Smooth muscle cell (in vitro differentiated cells): ENCODE data around the gene BHMT. TPM values are rescaled to one million over a fixed set of nuclear protein-coding genes. Genes with fewer than 3 reads are reported as not detected.

Experiments
- DNase-seq: peaks from one replicate; lab custom pipeline; 2025; ENCODE audit not compliant: unreplicated experiment; lab: John Stamatoyannopoulos, UW
- H2AFZ ChIP-seq: fragments of 200-600 bp; sonication (generic); 2 replicates; pipeline ENCODE4 v1.6.0; 2016; ENCODE audit warnings: antibody characterized with exemption, low read depth, mild to moderate bottlenecking
- H3F3A ChIP-seq: fragments of 200-600 bp; sonication (generic); 2 replicates; pipeline ENCODE4 v1.6.0; 2017; ENCODE audit warnings: antibody characterized with exemption, low read depth
- H3K27ac ChIP-seq: fragments of 200-600 bp; sonication (generic); 2 replicates; pipeline ENCODE4 v1.5.1; 2016; ENCODE audit warnings: low read depth, mild to moderate bottlenecking
- H3K27me3 ChIP-seq: fragments of 200-600 bp; sonication (generic); 2 replicates; pipeline ENCODE4 v1.6.1; 2016; ENCODE audit warnings: low read depth, mild to moderate bottlenecking
- H3K36me3 ChIP-seq: fragments of 200-600 bp; sonication (generic); 2 replicates; pipeline ENCODE4 v1.5.1; 2016; ENCODE audit warnings: low read depth
- H3K4me1 ChIP-seq: fragments of 200-600 bp; sonication (generic); 2 replicates; pipeline ENCODE4 v1.5.1; 2016; ENCODE audit warnings: low read depth
- H3K4me2 ChIP-seq: fragments of 200-600 bp; sonication (generic); 2 replicates; pipeline ENCODE4 v1.6.0; 2016; ENCODE audit warnings: mild to moderate bottlenecking
- H3K4me3 ChIP-seq: fragments of 200-600 bp; sonication (generic); 2 replicates; pipeline ENCODE4 v1.5.1; 2016; ENCODE audit warnings: mild to moderate bottlenecking
- H3K79me2 ChIP-seq: fragments of 200-600 bp; sonication (generic); 2 replicates; pipeline ENCODE4 v1.6.0; 2016; ENCODE audit warnings: low read depth, mild to moderate bottlenecking
- H3K9ac ChIP-seq: fragments of 200-600 bp; sonication (generic); 2 replicates; pipeline ENCODE4 v1.6.0; 2016; ENCODE audit warnings: low read depth
- H3K9me3 ChIP-seq: fragments of 200-600 bp; sonication (generic); replicated peaks from 2 replicates; pipeline ENCODE4 v1.5.1; 2016; ENCODE audit warnings: low read depth
- H4K20me1 ChIP-seq: fragments of 200-600 bp; sonication (generic); 2 replicates; pipeline ENCODE4 v1.6.0; 2016; ENCODE audit warnings: low read depth
- CTCF ChIP-seq: fragments of 200-600 bp; sonication (generic); IDR thresholded peaks from 2 replicates; pipeline ENCODE4 v1.5.1; 2017; ENCODE audit warnings: borderline replicate concordance, mild to moderate bottlenecking, antibody characterized with exemption; ENCODE audit not compliant: insufficient read depth, poor library complexity, severe bottlenecking
- WGBS: methylation state at CpG from one replicate; pipeline ENCODE4 v1.1.7; 2016; ENCODE audit warnings: low lambda C conversion rate; 5-methylcytosine and 5-hydroxymethylcytosine counted together
- polyA plus RNA-seq: library from polyadenylated mRNA; unstranded; fragments of >200 nt; fragmentation: Nextera tagmentation; extraction: Ambion mirVana; gene quantifications from 2 replicates; pipeline ENCODE4 v1.2.1, GENCODE V29; 2016
- total RNA-seq: library from RNA; depleted of rRNA; stranded (reverse); fragments of >200 nt; gene quantifications from 2 replicates; pipeline ENCODE4 v1.2.3, GENCODE V29; 2014

The BHMT gene
- total and polyA plus RNA-seq, 2 experiments from 2014 or later, result not detected

GRCh38 chr5:79119486-79119885 lies 7.9 kb downstream of the BHMT start:
- no peaks in the 10 kb centered on the region for H3K36me3 ChIP-seq
- peaks cover 45% of the 10 kb centered on the region for H3K27me3 ChIP-seq
- no peaks in the 10 kb centered on the region for H3F3A ChIP-seq
- H3K4me3 ChIP-seq, result no peak overlapping the region
- no peak for DNase-seq
- no peak overlapping the region for H3K4me2 ChIP-seq
- no peaks in the 10 kb centered on the region for H3K9me3 ChIP-seq
- no peak for TF ChIP-seq CTCF
- H3K9ac ChIP-seq, result no peak overlapping the region
- no peak overlapping the region for H3K27ac ChIP-seq
- H4K20me1 ChIP-seq, result no peaks in the 10 kb centered on the region
- H2AFZ ChIP-seq, result no peak overlapping the region
- H3K79me2 ChIP-seq, result no peaks in the 10 kb centered on the region
- no peaks in the 10 kb centered on the region for H3K4me1 ChIP-seq
- WGBS, result 94% methylated on average over 4 of the region's 4 CpGs

- Histone ChIP-seq H2AFZ (no peak overlapping the region), H3K36me3 (no peaks in the 10 kb centered on the region), H3K79me2 (no peaks in the 10 kb centered on the region), H3K4me3 (no peak overlapping the region), H3K27me3 (peaks cover 38% of the 10 kb centered on the region), H3K4me2 (no peak overlapping the region), H3K9ac (no peak overlapping the region), H3K27ac (no peak overlapping the region), H3K4me1 (no peaks in the 10 kb centered on the region), H3F3A (no peaks in the 10 kb centered on the region), H4K20me1 (no peaks in the 10 kb centered on the region), H3K9me3 (no peaks in the 10 kb centered on the region)
- DNase-seq, result no peak
- TF ChIP-seq CTCF, result no peak
- WGBS, result 83% methylated on average over 4 of the region's 4 CpGs
Measured at GRCh38 chr5:79120221-79120620, 8.6 kb downstream of the BHMT start.

GRCh38 chr5:79122973-79123372 lies 11.4 kb downstream of the BHMT start:
- H3F3A ChIP-seq, result no peaks in the 10 kb centered on the region
- H3K9ac ChIP-seq, result no peak overlapping the region
- H3K79me2 ChIP-seq, result no peaks in the 10 kb centered on the region
- H3K36me3 ChIP-seq, result no peaks in the 10 kb centered on the region
- no peak overlapping the region for H3K4me2 ChIP-seq
- no peaks in the 10 kb centered on the region for H3K4me1 ChIP-seq
- peaks cover 33% of the 10 kb centered on the region for H3K27me3 ChIP-seq
- no peak overlapping the region for H2AFZ ChIP-seq
- no peak for TF ChIP-seq CTCF
- no peak overlapping the region for H3K27ac ChIP-seq
- no peaks in the 10 kb centered on the region for H3K9me3 ChIP-seq
- no peaks in the 10 kb centered on the region for H4K20me1 ChIP-seq
- no peak overlapping the region for H3K4me3 ChIP-seq
- DNase-seq, result no peak

- no peak for TF ChIP-seq CTCF
- Histone ChIP-seq H3K9me3 (no peaks in the 10 kb centered on the region), H3K9ac (no peak overlapping the region), H3K4me1 (no peaks in the 10 kb centered on the region), H3K36me3 (no peaks in the 10 kb centered on the region), H3K79me2 (no peaks in the 10 kb centered on the region), H4K20me1 (no peaks in the 10 kb centered on the region), H3K27me3 (peaks cover 26% of the 10 kb centered on the region), H3K27ac (no peak overlapping the region), H3K4me3 (no peak overlapping the region), H3K4me2 (no peak overlapping the region), H3F3A (no peaks in the 10 kb centered on the region), H2AFZ (no peak overlapping the region)
- no peak for DNase-seq
- WGBS, result 61% methylated on average over 1 of the region's 1 CpG
Measured at GRCh38 chr5:79124607-79125006, 13.0 kb downstream of the BHMT start.
